GM18507 (cell line): ENCODE data around the gene SLC25A23.
A peak's percentile ranks its signal among the peaks of the same experiment; 100 is the strongest.
"Not testable (repeated sequence)": the region's sequence is repeated elsewhere in the genome, so short reads cannot be mapped to it uniquely, and the experiment has no call there.

Experiments
- DNase-seq: peaks from one replicate; pipeline ENCODE4 v3.0.0; 2011; ENCODE audit warnings: low read depth; ENCODE audit not compliant: insufficient read length; ENCODE audit errors: extremely low spot score
- FAIRE-seq: peaks from 2 replicates; lab custom pipeline; 2011; peaks lifted over from hg19 to GRCh38; lab: Jason Lieb, UNC

Gene SLC25A23

GRCh38 chr19:6413721-6414643 lies 45.6 kb downstream of the SLC25A23 start:
- FAIRE-seq: no peak
- no peak for DNase-seq

DNA sequence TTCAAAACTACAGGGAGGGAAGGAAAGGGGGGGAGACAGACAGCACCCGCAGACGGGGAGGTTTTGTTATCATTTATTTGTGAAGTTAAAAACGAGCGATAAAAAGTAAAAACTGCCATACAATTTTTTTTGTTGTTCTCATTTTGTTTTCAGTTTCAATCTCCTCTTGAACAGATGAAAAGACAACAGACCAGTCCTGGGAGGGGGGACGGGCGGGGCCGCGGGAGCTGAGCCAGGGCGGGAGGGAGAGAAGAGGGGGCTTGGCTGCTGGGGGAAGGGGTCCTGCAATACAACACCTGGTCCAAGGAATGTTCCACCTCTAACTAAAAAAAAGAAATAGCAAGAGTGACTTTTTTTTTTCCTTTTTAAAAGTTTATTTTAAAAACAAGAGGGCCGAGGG lies 46.3 kb downstream of the SLC25A23 start:
- FAIRE-seq (no peak), DNase-seq (no peak)

DNA sequence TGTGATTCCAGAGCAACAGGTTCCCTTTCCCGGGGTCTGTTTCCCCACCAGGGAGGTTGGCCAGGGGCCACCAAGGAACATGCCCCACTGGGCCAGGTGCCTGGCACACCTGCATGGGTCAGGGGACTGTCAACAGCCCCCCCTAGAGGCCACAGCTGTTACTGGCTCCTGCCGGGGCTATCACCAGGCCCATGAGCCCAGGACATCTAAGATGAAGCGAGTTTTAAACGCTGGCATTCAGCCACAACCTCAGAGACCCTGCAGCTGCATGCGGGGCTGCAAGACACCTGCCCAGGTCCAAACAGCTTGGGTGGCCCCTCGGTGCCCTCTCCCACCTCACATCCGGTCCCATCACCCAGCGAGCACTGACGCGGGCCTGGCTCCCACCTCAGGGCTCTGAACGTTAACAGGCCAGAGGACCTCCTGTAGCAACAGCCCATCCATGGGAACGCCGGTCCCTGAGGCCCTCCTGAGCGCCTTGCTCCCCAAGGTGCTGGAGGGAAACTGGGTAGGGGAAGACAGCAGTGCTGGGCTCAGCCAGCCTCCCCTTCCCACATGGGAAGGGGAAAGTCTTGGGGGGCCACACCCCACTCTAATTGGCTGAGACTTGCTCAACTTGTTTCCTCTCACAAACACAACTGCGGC lies 47.0 kb downstream of the SLC25A23 start:
- peak; percentile 32 for DNase-seq
- FAIRE-seq: no peak

- FAIRE-seq: no peak
- no peak for DNase-seq
These were observed 47.5 kb downstream of the SLC25A23 start for GRCh38 chr19:6412061-6412446.

GRCh38 chr19:6409346-6409745 lies 50.2 kb downstream of the SLC25A23 start:
- DNase-seq: no peak
- no peak for FAIRE-seq

DNA sequence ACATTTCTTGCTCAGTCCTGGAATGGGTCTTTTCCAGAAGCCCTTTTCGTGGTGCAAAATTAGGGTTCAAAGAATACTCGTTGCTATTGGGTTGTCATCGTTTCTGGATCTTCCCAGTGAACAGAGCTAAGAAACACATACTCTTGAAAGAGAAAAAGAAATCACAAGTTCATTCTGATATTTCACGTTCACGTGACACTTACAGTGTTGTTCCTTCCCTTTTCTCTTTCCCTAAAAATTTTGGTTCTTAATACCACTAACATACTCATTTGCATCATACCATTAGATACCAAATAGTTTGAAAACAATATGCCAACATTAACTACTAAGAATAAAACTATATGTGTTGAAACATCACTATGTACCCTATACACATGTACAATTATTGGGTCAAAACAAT lies 53.2 kb downstream of the SLC25A23 start:
- DNase-seq (no peak), FAIRE-seq (no peak)

DNA sequence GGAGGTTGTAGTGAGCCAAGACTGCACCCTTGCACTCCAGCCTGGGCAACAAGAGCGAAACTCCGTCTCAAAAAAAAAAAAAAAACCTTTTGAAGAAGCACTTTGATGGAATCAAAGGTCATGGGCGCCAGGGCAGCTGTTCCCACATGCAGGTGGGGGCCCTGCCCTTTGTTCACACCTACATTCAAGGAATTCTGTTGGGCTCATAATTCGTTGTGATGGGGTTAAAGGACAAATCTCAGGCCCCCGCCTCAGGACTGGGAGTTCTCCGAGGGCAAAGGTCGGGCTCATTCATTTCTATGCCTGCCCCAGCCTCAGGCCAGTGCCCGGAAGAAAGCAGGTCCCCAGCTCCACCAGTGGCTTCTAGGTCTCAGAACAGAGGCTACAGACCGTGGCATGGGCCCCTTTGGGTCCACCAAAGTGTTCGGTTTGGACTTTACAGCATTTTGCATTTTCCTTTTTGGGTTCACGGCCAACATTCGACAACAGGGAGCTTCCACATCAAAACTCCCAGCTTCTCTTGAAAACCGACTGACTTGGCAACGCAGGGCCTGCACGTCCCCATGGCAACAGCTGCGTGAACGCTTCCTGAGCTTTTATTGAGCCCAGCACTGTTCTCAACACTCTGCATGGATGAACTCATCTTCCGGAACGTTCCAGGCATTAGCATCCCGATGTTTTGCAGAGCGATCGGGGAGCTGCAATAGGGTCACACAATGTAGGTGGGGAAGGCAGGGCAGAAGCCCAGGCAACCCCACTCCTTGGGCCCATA lies 56.6 kb downstream of the SLC25A23 start:
- FAIRE-seq (no peak), DNase-seq (no peak)

- DNase-seq: no peak
- no peak for FAIRE-seq
These were observed 57.5 kb downstream of the SLC25A23 start for GRCh38 chr19:6402058-6402457.

DNA sequence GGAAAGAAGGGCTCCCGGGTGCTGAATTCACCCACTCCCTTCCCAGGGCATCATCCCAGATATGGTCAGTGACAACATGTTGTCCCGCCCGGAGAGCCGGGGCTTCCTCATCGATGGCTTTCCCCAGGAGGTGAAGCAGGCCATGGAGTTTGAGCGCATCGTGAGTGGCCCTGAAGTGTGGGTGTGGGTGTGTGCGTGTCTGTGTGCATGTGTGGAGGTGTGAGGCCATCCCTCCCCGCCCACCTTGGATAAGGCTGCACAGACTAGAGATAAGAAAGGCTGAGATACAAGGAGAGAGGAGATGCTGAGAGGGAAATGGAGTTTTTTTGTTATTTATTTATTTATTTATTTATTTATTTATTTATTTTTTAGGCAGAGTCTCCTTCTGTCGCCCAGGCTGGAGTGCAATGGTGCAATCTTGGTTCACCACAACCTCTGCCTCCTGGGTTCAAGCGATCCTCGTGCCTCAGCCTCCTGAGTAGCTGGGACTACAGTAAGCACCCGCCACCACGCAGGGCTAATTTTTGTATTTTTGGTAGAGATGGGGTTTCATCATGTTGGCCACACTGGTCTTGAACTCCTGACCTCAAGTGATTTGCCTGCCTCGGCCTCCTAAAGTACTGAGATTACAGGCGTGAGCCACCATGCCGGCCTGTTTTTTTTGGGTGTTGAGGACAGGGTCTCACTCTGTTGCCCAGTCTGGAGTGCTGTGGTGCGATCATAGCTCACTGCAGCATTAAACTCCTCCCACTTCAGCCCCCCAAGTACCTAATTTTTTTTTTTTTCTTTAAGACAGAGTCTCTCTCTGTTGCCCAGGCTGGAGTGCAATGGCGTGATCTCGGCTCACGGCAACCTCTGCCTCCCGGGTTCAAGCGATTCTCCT lies 59.3 kb downstream of the SLC25A23 start:
- not testable (repeated sequence) for FAIRE-seq, DNase-seq

GRCh38 chr19:6396305-6396704 lies 63.3 kb downstream of the SLC25A23 start:
- FAIRE-seq: no peak
- no peak for DNase-seq

DNA sequence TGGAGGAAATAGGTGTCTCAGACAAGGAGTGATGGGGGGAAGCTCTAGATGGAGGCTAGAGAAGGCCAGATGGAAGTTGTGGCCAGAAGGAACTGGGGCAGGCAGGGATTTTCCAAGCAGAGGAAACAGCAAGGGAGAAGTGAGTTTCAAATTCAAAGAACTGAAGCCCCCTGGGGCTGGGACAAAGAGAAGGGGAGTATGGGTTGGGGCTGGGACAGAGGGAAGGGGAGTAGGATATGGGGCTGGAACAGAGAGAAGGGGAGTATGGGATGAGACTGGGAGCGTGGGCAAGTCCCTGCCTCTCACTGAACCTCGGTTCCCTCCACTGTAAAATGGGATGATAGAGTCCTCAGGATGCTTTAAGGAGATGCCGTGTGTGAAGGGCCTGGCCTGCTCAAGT lies 64.8 kb downstream of the SLC25A23 start:
- no peak for FAIRE-seq
- no peak for DNase-seq

DNA sequence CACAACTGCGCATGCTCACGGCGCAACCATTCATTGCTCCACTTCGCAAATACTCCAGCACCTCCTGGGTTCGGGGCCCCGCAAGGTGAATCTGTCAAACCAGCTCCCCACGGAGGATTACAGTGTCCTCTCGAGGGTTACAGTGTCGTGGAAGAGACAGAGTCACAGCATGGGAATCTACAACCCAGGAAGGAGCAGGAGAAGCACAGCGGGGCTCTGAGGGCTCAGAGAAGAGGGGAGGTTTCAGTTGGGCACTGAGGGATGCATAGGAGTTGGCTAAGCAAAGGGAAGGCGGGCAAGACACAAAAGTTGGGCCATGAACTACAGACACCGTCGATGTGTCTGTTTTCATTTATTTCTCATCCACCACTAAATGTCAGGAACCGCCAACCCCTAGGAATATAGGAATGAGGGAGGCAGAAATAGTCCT lies 65.6 kb downstream of the SLC25A23 start:
- no peak for FAIRE-seq
- DNase-seq: no peak

- FAIRE-seq: peak; percentile 96
These were observed 66.3 kb downstream of the SLC25A23 start, which contains the start of gene GTF2F1 for GRCh38 chr19:6393074-6393982. Gene GTF2F1 (minus strand): TSS chr19:6393164. CDS start chr19:6392995, 169 bp downstream.

GRCh38 chr19:6392221-6393073 lies 67.1 kb downstream of the SLC25A23 start:
- FAIRE-seq (peak; percentile 12), DNase-seq (no peak)

More at GRCh38 chr19:6393074-6393982, 66.3 kb downstream of the SLC25A23 start, which contains the start of gene GTF2F1:
- DNase-seq: peak; percentile 91
